Midbrain (tissue), 1 donor: ENCODE results near the gene PTPRN2.

Experiments used
- DNase-seq: peaks from one replicate; lab custom pipeline; 2025; lab: John Stamatoyannopoulos, UW

PTPRN2 gene

GRCh38 chr7:158087196-158087595, 500.4 kb downstream of the PTPRN2 start:
- DNase-seq: no peak

DNA sequence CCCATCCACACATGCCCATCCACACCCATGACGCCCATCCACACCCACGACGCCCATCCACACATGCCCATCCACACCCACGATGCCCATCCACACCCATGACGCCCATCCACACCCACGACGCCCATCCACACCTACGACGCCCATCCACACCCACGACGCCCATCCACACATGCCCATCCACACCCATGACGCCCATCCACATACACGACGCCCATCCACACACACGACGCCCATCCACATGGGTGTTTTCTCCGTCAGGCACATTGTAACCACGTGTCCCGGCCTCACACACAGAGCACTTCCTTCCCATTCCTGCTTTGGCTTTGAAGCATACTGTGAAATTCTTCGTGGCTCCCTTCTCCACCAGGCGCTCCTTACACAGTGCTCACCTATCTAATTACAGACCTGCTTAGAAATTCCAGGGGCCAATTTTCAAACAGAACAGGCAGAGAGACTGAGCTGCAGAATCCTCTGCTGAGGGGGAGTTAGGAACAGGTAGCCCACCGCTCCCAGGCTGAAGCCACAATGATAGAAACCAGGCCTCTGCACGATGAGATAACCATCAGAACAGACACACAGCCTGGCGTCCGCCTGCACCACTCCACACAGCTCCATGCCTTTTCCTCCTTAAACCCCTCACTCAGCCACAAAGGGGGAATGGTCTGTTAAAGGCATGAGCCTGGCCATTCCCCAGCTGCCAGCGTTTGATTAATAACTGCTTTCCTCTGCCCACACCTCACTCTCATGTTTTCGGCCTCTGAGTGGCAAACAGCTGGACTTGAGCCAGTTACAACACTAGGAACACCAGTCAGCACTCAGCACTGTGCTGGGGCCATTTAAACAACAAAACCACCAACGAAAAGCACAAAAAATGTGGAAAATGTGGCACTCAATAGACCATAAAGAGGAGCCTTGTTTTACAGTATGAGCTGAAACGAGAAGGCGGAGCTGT, 501.6 kb downstream of the PTPRN2 start:
- no peak for DNase-seq

- DNase-seq: no peak
Measured at GRCh38 chr7:158084555-158084954, 503.1 kb downstream of the PTPRN2 start.

DNA sequence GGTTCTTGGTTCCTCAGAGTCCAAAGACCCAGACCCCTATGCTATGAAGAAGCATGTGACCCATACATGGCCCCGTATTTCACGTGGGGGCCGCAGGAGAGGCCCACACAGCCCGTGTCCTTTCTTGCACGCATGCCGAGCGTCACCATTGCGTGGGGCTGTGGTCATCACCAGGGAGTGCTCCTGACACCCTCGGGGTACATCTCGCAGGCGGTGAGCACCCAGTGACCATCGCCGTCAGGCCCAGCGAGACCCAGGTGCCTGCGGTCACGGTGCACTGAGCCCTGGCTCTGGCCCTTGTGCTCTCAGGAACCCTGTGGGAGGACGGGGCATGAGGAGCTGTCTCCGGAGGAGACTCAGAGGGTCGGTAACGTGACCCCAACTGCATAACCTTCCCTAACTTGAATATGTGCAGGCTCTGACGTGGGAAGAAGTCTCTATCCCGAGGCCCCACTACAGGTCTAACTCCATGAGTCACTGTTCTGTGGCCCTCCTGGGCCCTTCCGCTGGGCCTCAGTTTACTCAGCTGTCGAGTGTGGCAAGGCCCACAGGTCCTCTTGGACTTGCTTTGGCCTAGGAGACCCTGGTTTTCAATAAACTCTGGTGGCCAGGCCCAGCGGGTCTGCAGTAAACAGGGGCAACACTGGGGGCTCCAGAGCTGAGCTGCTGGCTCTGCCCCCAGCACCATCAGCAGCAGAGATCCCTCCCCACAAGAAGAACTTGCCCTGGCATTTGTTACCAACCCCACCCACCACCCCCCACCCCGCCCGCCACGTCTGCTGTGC, 503.9 kb downstream of the PTPRN2 start:
- no peak for DNase-seq

- no peak for DNase-seq
Measured at GRCh38 chr7:158082761-158083160, 504.9 kb downstream of the PTPRN2 start.

DNA sequence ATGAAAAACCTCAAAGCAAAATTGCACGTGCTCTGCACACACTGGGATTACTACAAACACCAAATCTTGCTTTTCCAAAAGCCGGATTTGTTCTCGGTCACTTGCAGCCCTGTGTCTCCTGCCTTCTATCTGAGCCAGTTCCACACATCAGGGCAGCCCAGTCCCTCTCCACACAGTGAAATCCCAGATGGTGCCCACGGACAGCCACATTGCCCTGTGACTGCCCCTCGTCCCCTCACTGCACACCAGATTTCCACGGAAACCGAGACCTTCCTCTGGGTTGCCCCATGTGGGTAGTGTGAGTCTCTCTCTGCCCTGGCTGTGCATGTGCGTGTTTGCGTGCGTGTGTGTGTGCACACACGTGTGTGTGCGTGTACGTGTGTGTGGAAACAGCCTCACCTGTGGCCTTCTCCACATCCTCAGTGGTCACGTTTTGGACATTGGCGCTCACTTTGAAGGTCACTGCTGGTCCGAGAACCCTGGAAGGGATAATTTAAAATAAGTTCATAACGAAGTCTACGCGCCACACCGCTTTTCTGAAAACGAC, 506.7 kb downstream of the PTPRN2 start:
- DNase-seq: no peak

DNA sequence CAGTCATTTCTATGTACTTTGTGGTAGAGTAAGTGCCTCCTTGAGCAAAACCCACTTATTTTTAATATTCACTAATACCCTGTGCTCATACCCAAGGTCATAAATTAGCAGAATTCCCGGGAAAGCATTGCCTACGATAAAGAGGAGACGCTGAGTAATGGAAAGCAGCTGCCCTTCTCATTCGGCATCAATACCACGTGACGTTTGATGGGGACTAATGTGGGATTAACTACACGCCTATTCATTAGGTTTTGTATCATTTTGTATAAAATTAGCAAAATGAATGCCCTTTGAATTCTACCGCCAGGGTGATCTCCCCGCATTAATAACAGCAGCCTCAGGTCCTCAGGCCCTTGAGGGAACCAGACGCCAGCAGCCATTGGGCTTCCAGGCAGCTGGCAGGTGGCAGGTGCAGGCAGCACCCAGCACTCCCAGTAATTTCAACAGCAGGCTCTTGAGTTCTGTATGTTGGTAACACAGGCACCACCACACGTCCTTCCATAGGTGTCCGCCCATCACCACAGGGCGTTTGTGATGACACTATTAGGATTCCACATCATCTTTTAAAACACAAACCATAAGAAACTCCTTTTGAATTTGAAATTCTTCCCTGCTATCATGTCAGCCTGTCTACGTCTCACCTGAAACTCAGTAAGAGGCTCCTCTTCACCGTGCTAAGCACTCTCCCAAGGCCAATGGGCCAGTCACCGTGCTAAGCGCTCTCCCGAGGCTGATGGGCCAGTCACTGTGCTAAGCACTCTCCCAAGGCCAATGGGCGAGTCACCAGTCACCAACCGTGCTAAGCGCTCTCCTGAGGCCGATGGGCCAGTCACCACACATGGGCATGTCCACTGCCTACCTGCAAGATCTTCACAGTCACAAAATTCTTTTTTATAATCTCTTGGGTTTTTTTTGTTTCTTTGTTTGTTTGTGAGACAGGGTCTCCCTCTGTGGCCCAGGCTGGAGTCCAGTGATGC, 509.4 kb downstream of the PTPRN2 start:
- no peak for DNase-seq

- DNase-seq: no peak
Measured at GRCh38 chr7:158077151-158077840, 510.3 kb downstream of the PTPRN2 start.

GRCh38 chr7:158076656-158077055, 511.0 kb downstream of the PTPRN2 start:
- no peak for DNase-seq

GRCh38 chr7:158076215-158076614, 511.4 kb downstream of the PTPRN2 start:
- DNase-seq: no peak

- DNase-seq: no peak
Measured at GRCh38 chr7:158075633-158076001, 512.0 kb downstream of the PTPRN2 start.

- DNase-seq: no peak
Measured at GRCh38 chr7:158074896-158075632, 512.6 kb downstream of the PTPRN2 start.

DNA sequence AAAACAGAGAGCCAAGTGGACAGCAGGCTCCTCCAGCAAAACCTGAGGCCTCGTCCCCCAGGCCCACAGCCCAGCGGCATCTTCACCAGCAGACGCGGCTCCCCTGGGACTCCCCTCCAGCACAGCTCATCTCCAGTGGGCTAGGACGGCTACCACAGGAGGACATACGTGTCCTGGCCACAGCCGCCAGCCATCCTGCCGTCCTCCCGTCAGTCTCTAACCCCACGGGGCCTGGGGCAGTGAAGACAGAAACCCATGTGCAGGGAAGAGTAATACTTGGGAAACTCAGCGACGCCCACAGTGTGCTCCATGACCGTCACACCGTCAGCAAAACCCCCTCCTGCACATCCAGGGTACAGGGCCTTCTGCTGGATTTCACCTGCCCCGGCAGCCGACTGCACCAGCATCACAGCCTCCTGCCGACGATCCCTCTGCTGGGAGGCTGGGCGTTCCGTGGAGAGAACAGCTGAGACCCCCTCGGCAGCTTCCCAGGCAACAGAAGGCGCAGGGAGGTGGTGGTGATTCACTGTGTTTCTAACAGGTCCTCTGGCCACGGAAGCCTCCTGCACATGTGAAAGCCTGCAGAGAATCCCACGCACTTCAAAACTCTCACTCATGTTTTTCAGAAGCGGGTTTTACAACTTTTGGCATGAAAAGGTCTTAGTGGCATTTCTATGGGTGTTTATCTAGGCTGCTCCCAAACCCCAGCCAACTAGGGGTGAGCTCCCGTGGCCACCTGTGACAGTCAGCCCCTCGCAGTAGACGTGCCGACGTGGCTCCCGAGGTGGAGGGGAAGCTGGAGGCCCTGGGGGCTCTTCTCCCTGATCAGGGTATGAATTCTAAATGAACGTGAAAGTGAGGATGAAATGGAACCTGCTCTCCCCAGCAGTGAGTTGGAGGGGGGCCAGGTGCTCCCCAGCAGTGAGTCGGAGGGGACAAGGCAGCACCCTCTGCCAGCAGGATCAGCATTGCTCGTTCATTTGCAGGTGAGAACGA, 513.5 kb downstream of the PTPRN2 start:
- no peak for DNase-seq

- DNase-seq: no peak
Measured at GRCh38 chr7:158072991-158073730, 514.5 kb downstream of the PTPRN2 start.

- DNase-seq: no peak
Measured at GRCh38 chr7:158070222-158070920, 517.3 kb downstream of the PTPRN2 start.

- no peak for DNase-seq
Measured at GRCh38 chr7:158068853-158069252, 518.8 kb downstream of the PTPRN2 start.

- DNase-seq: no peak
Measured at GRCh38 chr7:158067931-158068482, 519.6 kb downstream of the PTPRN2 start.
